ENCODE data around the gene PTK6.

The PTK6 gene

GRCh38 chr20:63557481-63557891, 20.3 kb upstream of the PTK6 start:
- no peak for DNase-seq (ENCODE audit: low read depth)

- no peak for DNase-seq (ENCODE audit: low read depth)
These were observed 19.8 kb upstream of the PTK6 start for GRCh38 chr20:63556873-63557478.

GRCh38 chr20:63555661-63556381, 18.6 kb upstream of the PTK6 start:
- DNase-seq (ENCODE audit: low read depth) = no peak

GRCh38 chr20:63554361-63555278, 17.4 kb upstream of the PTK6 start:
- DNase-seq (ENCODE audit: low read depth) = no peak

GRCh38 chr20:63553933-63554290, 16.7 kb upstream of the PTK6 start, which contains the start of gene FNDC11:
TSS of gene FNDC11 (plus strand) at chr20:63554159. CDS start at chr20:63555664, 1,505 bp downstream.
- no peak for DNase-seq (ENCODE audit: low read depth)

GRCh38 chr20:63553251-63553932, 16.2 kb upstream of the PTK6 start:
- peak; percentile 79 for DNase-seq (ENCODE audit: low read depth)

- DNase-seq (ENCODE audit: low read depth) = no peak
These were observed 15.5 kb upstream of the PTK6 start for GRCh38 chr20:63552481-63553249.

GRCh38 chr20:63551068-63551467, 13.9 kb upstream of the PTK6 start:
- DNase-seq (ENCODE audit: low read depth) = no peak

- DNase-seq (ENCODE audit: low read depth) = no peak
These were observed 12.6 kb upstream of the PTK6 start for GRCh38 chr20:63549679-63550282.

GRCh38 chr20:63549019-63549418, 11.8 kb upstream of the PTK6 start:
- no peak for DNase-seq (ENCODE audit: low read depth)

GRCh38 chr20:63548542-63548941, 11.4 kb upstream of the PTK6 start:
- DNase-seq (ENCODE audit: low read depth) = no peak

- no peak for DNase-seq (ENCODE audit: low read depth)
These were observed 10.7 kb upstream of the PTK6 start, which contains the start of gene SRMS for GRCh38 chr20:63547725-63548480. TSS of gene SRMS (minus strand) at chr20:63547749. CDS start at chr20:63547463, 286 bp downstream.

- no peak for DNase-seq (ENCODE audit: low read depth)
These were observed 10.0 kb upstream of the PTK6 start for GRCh38 chr20:63546956-63547724.

- no peak for DNase-seq (ENCODE audit: low read depth)
These were observed 9.2 kb upstream of the PTK6 start for GRCh38 chr20:63546256-63546955.

- DNase-seq (ENCODE audit: low read depth) = no peak
These were observed 8.6 kb upstream of the PTK6 start for GRCh38 chr20:63545814-63546213.

GRCh38 chr20:63544958-63545516, 7.9 kb upstream of the PTK6 start:
- no peak for DNase-seq (ENCODE audit: low read depth)

- no peak for DNase-seq (ENCODE audit: low read depth)
These were observed 7.2 kb upstream of the PTK6 start for GRCh38 chr20:63544241-63544957.

GRCh38 chr20:63543733-63544132, 6.6 kb upstream of the PTK6 start:
- no peak for DNase-seq (ENCODE audit: low read depth)
